Measurements from ENCODE around the gene TUBGCP4.
A peak's percentile ranks its signal among the peaks of the same experiment; 100 is the strongest.
"Not testable (repeated sequence)": the region's sequence is repeated elsewhere in the genome, so short reads cannot be mapped to it uniquely, and the experiment has no call there.

Gene TUBGCP4

GRCh38 chr15:43361313-43361903, 9.5 kb upstream of the TUBGCP4 start:
- Histone ChIP-seq H3K4me1 (ENCODE audit: control insufficient read depth, insufficient read depth, low read length) (no peaks in the 10 kb centered on the region), H3K4me3 (ENCODE audit: low read depth, low read length) (no peak overlapping the region), H3K27ac (ENCODE audit: low read depth, low read length) (no peak overlapping the region), H3K9me3 (ENCODE audit: control insufficient read depth, insufficient read depth, low read length) (peaks cover 25% of the 10 kb centered on the region), H3K9ac (ENCODE audit: low read depth, low read length) (no peak overlapping the region), H3K36me3 (ENCODE audit: control insufficient read depth, insufficient read depth, low read length) (peaks cover 80% of the 10 kb centered on the region), H3K27me3 (ENCODE audit: control insufficient read depth, insufficient read depth, low read length) (no peaks in the 10 kb centered on the region)

GRCh38 chr15:43370310-43370974, 459 bp upstream of the TUBGCP4 start:
- H3K27me3 ChIP-seq (ENCODE audit: control insufficient read depth, insufficient read depth, low read length): no peaks in the 10 kb centered on the region
- no peaks in the 10 kb centered on the region for H3K4me1 ChIP-seq (ENCODE audit: control insufficient read depth, insufficient read depth, low read length)
- H3K4me3 ChIP-seq (ENCODE audit: low read depth, low read length): peak overlapping the region; percentile 97
- H3K27ac ChIP-seq (ENCODE audit: low read depth, low read length): peak overlapping the region; percentile 85
- H3K9ac ChIP-seq (ENCODE audit: low read depth, low read length): peak overlapping the region; percentile 74
- H3K36me3 ChIP-seq (ENCODE audit: control insufficient read depth, insufficient read depth, low read length): peaks cover 33% of the 10 kb centered on the region
- no peaks in the 10 kb centered on the region for H3K9me3 ChIP-seq (ENCODE audit: control insufficient read depth, insufficient read depth, low read length)

- Histone ChIP-seq H3K9ac (ENCODE audit: low read depth, low read length) (no peak overlapping the region), H3K9me3 (ENCODE audit: control insufficient read depth, insufficient read depth, low read length) (no peaks in the 10 kb centered on the region), H3K4me1 (ENCODE audit: control insufficient read depth, insufficient read depth, low read length) (no peaks in the 10 kb centered on the region), H3K27me3 (ENCODE audit: control insufficient read depth, insufficient read depth, low read length) (no peaks in the 10 kb centered on the region), H3K4me3 (ENCODE audit: low read depth, low read length) (no peak overlapping the region), H3K27ac (ENCODE audit: low read depth, low read length) (no peak overlapping the region), H3K36me3 (ENCODE audit: control insufficient read depth, insufficient read depth, low read length) (peaks cover 43% of the 10 kb centered on the region)
These were observed 5.3 kb downstream of the TUBGCP4 start for GRCh38 chr15:43376017-43376705.

GRCh38 chr15:43378601-43379000, 7.7 kb downstream of the TUBGCP4 start:
- H3K27me3 ChIP-seq (ENCODE audit: control insufficient read depth, insufficient read depth, low read length): no peaks in the 10 kb centered on the region
- no peak overlapping the region for H3K4me3 ChIP-seq (ENCODE audit: low read depth, low read length)
- no peak overlapping the region for H3K9ac ChIP-seq (ENCODE audit: low read depth, low read length)
- no peaks in the 10 kb centered on the region for H3K9me3 ChIP-seq (ENCODE audit: control insufficient read depth, insufficient read depth, low read length)
- no peaks in the 10 kb centered on the region for H3K4me1 ChIP-seq (ENCODE audit: control insufficient read depth, insufficient read depth, low read length)
- H3K36me3 ChIP-seq (ENCODE audit: control insufficient read depth, insufficient read depth, low read length): peaks cover 61% of the 10 kb centered on the region
- H3K27ac ChIP-seq (ENCODE audit: low read depth, low read length): no peak overlapping the region

- H3K36me3 ChIP-seq (ENCODE audit: control insufficient read depth, insufficient read depth, low read length): peaks cover 83% of the 10 kb centered on the region
- no peak overlapping the region for H3K9ac ChIP-seq (ENCODE audit: low read depth, low read length)
- H3K4me3 ChIP-seq (ENCODE audit: low read depth, low read length): no peak overlapping the region
- no peaks in the 10 kb centered on the region for H3K27me3 ChIP-seq (ENCODE audit: control insufficient read depth, insufficient read depth, low read length)
- H3K27ac ChIP-seq (ENCODE audit: low read depth, low read length): no peak overlapping the region
- no peaks in the 10 kb centered on the region for H3K9me3 ChIP-seq (ENCODE audit: control insufficient read depth, insufficient read depth, low read length)
- no peaks in the 10 kb centered on the region for H3K4me1 ChIP-seq (ENCODE audit: control insufficient read depth, insufficient read depth, low read length)
These were observed 11.4 kb downstream of the TUBGCP4 start for GRCh38 chr15:43382310-43382709.

- Histone ChIP-seq H3K27ac (ENCODE audit: low read depth, low read length) (no peak overlapping the region), H3K36me3 (ENCODE audit: control insufficient read depth, insufficient read depth, low read length) (peaks cover 83% of the 10 kb centered on the region), H3K4me1 (ENCODE audit: control insufficient read depth, insufficient read depth, low read length) (no peaks in the 10 kb centered on the region), H3K27me3 (ENCODE audit: control insufficient read depth, insufficient read depth, low read length) (no peaks in the 10 kb centered on the region), H3K4me3 (ENCODE audit: low read depth, low read length) (no peak overlapping the region), H3K9me3 (ENCODE audit: control insufficient read depth, insufficient read depth, low read length) (no peaks in the 10 kb centered on the region), H3K9ac (ENCODE audit: low read depth, low read length) (no peak overlapping the region)
These were observed 12.2 kb downstream of the TUBGCP4 start for GRCh38 chr15:43383070-43383469.

- Histone ChIP-seq H3K9me3 (ENCODE audit: control insufficient read depth, insufficient read depth, low read length) (no peaks in the 10 kb centered on the region), H3K36me3 (ENCODE audit: control insufficient read depth, insufficient read depth, low read length) (peaks cover 48% of the 10 kb centered on the region), H3K4me1 (ENCODE audit: control insufficient read depth, insufficient read depth, low read length) (no peaks in the 10 kb centered on the region), H3K27ac (ENCODE audit: low read depth, low read length) (no peak overlapping the region), H3K9ac (ENCODE audit: low read depth, low read length) (no peak overlapping the region), H3K4me3 (ENCODE audit: low read depth, low read length) (no peak overlapping the region), H3K27me3 (ENCODE audit: control insufficient read depth, insufficient read depth, low read length) (no peaks in the 10 kb centered on the region)
These were observed 19.8 kb downstream of the TUBGCP4 start for GRCh38 chr15:43390723-43391122.

- H3K4me1 ChIP-seq (ENCODE audit: control insufficient read depth, insufficient read depth, low read length); H3K9me3 ChIP-seq (ENCODE audit: control insufficient read depth, insufficient read depth, low read length); H3K27me3 ChIP-seq (ENCODE audit: control insufficient read depth, insufficient read depth, low read length); H3K27ac ChIP-seq (ENCODE audit: low read depth, low read length); H3K9ac ChIP-seq (ENCODE audit: low read depth, low read length); H3K4me3 ChIP-seq (ENCODE audit: low read depth, low read length): not testable (repeated sequence)
- H3K36me3 ChIP-seq (ENCODE audit: control insufficient read depth, insufficient read depth, low read length): peaks cover 53% of the 10 kb centered on the region
These were observed 22.7 kb downstream of the TUBGCP4 start for GRCh38 chr15:43393592-43393991.

GRCh38 chr15:43402255-43402654, 31.4 kb downstream of the TUBGCP4 start:
- Histone ChIP-seq H3K27me3 (ENCODE audit: control insufficient read depth, insufficient read depth, low read length) (no peaks in the 10 kb centered on the region), H3K4me1 (ENCODE audit: control insufficient read depth, insufficient read depth, low read length) (no peaks in the 10 kb centered on the region), H3K9me3 (ENCODE audit: control insufficient read depth, insufficient read depth, low read length) (no peaks in the 10 kb centered on the region), H3K27ac (ENCODE audit: low read depth, low read length) (no peak overlapping the region), H3K4me3 (ENCODE audit: low read depth, low read length) (no peak overlapping the region), H3K9ac (ENCODE audit: low read depth, low read length) (no peak overlapping the region), H3K36me3 (ENCODE audit: control insufficient read depth, insufficient read depth, low read length) (peaks cover 98% of the 10 kb centered on the region)

GRCh38 chr15:43403616-43404015, 32.7 kb downstream of the TUBGCP4 start:
- no peaks in the 10 kb centered on the region for H3K9me3 ChIP-seq (ENCODE audit: control insufficient read depth, insufficient read depth, low read length)
- no peak overlapping the region for H3K9ac ChIP-seq (ENCODE audit: low read depth, low read length)
- no peak overlapping the region for H3K27ac ChIP-seq (ENCODE audit: low read depth, low read length)
- peaks cover 98% of the 10 kb centered on the region for H3K36me3 ChIP-seq (ENCODE audit: control insufficient read depth, insufficient read depth, low read length)
- H3K27me3 ChIP-seq (ENCODE audit: control insufficient read depth, insufficient read depth, low read length): no peaks in the 10 kb centered on the region
- H3K4me1 ChIP-seq (ENCODE audit: control insufficient read depth, insufficient read depth, low read length): no peaks in the 10 kb centered on the region
- no peak overlapping the region for H3K4me3 ChIP-seq (ENCODE audit: low read depth, low read length)

GRCh38 chr15:43404130-43404529, 33.2 kb downstream of the TUBGCP4 start:
- Histone ChIP-seq H3K9me3 (ENCODE audit: control insufficient read depth, insufficient read depth, low read length) (no peaks in the 10 kb centered on the region), H3K27me3 (ENCODE audit: control insufficient read depth, insufficient read depth, low read length) (no peaks in the 10 kb centered on the region), H3K27ac (ENCODE audit: low read depth, low read length) (no peak overlapping the region), H3K36me3 (ENCODE audit: control insufficient read depth, insufficient read depth, low read length) (peaks cover 98% of the 10 kb centered on the region), H3K4me3 (ENCODE audit: low read depth, low read length) (no peak overlapping the region), H3K9ac (ENCODE audit: low read depth, low read length) (no peak overlapping the region), H3K4me1 (ENCODE audit: control insufficient read depth, insufficient read depth, low read length) (no peaks in the 10 kb centered on the region)
